ENCODE measurements around the gene MAPK6. TPM values are rescaled to one million over a fixed set of nuclear protein-coding genes. Genes with fewer than 3 reads are reported as not detected.
A peak's percentile ranks its signal among the peaks of the same experiment; 100 is the strongest.

MAPK6 gene
- polyA plus RNA-seq, 1 donor: 44.5 TPM

- no peak for DNase-seq
Observed at GRCh38 chr15:52101542-52102323, 82.7 kb downstream of the MAPK6 start.

DNA sequence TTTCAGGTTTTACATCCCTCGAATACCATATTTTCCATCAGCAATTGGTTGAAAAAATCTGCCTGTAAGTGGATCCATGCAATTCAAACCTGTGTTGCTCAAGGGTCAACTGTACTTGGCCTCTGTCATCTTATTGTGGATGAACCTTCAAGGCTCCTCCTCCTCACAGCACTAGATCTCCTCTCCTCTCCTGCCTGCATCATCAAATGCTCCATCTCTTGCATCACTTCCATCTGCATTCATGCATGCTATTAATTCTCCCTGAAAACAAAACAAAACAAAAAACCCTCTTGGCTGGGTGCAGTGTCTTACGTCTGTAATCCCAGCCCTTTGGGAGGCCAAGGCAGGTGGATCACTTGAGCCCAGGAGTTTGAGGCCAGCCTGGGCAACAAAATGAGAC lies 83.4 kb downstream of the MAPK6 start:
- no peak for DNase-seq

DNA sequence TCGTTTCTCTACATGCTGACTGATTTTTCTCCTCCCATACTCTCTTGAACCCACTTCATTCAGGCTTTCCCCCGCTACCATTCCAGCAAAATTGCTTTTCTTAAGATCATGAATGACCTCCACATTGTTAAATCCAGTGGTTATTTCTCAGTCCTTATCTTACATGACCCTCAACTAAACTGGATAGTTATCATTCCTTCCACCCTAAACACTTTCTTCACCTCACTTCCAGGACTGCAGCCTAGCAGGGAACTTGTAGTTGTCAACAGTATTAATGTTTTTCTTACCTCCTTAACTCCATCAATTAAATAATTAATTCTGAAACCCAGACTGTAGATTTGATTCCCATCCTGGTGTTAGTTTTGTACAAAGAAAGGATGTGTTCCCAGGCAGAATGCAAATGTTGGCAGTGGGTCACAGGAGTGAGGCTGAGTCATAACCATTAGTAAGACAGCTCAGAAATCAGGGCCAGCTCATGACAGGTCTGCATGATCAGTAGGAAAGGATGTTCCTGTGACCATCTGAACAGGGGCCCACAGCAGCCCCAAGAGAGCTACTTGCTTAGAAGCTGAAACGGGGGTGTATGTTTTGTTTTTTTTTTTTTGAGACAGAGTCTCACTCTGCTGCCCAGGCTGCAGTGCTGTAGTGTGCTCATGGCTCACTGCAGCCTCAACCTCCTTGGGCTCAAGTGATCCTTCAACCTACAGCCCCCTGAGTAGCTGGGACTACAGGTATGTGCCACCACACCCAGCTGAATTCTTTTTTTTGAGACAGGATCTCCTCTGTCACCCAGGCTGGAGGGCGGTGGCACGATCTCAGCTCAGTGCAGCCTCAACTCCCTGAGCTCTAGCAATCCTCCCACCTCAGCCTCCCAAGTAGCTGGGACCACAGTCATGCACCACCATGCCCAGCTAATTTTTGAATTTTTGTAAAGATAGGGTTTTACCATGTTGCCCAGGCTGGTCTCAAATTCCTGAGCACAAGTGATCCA lies 84.5 kb downstream of the MAPK6 start:
- DNase-seq: no peak

DNA sequence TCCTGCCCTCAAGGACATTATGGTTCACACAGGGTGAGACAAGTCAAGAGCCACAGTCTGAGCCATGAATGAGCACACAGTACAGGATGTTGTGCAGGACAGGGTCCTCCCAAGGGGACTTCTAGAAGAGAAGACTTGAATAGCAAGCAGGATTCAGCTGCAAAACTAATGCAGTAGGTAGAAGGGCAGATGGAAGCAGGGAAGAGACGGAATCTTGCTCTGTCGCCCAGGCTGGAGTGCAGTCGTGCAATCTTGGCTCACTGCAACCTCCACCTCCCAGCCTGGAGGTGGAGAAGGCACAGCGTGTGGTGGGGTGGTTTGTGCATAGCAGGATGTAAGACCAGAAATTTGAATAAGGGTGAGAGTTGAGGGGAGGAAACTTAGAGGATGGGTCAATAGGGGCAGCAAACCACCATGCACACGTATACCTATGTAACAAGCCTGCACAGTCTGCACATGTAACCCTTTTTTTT lies 85.5 kb downstream of the MAPK6 start:
- no peak for DNase-seq

GRCh38 chr15:52105846-52106245 lies 86.8 kb downstream of the MAPK6 start:
- DNase-seq: no peak

DNA sequence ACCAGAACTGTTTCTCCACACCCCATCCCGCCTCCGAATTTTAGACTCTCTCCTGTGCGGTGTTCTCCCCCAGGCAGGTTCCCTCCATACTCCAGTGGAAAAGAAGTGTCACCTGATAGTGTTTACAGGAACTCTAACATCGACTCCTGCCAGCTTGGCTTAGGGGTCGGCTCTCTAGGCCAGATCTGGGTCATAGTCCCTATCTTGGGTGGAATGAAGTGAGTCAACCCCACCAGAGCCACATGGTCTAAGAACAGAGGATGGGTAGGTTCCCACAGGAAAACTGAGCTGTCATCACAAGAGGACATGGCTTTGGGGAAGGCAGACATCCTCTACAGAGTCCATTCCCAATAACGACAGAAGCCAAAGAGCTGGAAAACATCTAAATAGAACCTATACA lies 87.6 kb downstream of the MAPK6 start:
- DNase-seq: no peak

- DNase-seq: no peak
Observed at GRCh38 chr15:52107238-52107637, 88.2 kb downstream of the MAPK6 start.

GRCh38 chr15:52109559-52110451 lies 90.8 kb downstream of the MAPK6 start:
- DNase-seq: no peak

DNA sequence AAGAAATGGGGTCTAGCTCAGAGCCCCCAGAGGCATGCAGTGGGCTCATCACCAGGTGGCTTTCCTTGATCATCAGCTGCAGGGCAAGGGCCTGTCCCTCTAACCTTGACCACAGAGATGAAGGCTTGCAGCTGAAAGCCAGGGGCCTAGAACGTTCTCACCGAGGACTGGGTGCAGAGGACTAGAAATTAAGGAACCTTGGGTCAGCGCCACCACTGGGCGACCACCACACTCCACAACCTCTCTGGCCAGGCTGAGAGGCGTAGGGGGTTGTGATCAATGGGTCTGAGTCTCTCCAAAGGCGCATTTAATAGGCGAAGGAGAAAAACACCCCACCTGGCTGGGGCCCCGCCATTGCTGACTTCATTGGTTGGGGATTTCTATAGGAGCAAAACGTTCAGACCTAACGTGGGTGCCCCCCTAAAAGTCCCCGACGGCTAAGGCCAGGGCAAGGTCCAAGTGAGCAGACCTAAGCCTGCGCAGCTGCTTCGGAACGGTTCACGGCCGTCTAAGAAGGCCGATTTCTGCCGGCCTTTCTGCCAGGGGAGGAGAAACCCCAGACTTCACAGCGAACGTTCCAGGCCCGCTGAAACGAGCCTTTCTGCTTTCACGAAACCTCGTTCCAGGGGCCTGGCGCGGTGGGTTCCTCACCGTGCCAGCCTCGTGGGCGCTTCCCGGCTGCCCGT lies 92.6 kb downstream of the MAPK6 start:
- DNase-seq: no peak

DNA sequence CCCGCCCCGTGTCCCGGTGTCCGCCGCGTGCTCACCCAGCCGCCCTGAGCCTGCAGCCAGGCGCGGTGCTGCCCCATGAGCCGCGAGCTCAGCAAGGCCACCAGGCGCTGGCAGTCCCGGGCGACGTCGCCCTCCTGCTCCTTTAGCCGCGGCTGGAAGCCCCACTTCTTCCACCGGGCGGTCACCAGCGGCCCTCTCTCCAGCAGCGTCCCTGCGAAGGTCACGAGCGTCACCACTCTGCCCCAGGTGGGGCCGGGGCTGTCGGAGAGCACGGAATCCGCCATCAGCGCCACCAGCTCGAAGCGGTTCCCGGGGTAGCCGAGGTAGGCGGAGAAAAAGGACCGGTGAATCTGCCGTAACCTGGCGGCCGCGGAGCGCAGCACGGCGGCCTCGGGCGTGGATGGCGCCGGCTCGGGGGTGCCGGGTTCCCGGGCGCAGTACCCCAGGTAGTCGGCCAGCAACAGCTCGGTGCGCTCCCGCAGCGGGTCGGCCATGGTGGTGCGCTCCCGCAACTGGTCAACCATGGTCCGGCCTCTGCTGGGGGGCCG lies 93.3 kb downstream of the MAPK6 start:
- peak; percentile 35 for DNase-seq

DNA sequence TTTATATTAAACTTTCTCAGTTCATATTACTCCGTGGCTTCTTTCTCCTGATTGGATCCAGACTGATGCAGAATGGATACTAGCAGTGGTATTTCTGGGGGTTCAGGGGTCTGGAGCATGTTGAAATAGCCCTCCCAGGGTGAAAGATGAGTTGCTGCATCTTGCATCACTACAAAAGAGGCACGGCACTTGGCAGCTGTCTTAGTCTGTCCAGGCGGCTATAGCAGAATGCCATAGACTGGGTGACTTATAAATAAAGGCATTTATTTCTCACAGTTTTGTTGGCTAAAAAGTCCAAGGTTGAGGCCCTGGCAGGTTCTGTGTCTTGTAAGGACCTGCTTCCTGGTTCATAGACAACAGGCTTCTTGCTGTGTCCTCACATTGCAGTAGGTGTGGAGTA lies 94.2 kb downstream of the MAPK6 start:
- DNase-seq: no peak

- no peak for DNase-seq
Observed at GRCh38 chr15:52113708-52114107, 94.7 kb downstream of the MAPK6 start.

DNA sequence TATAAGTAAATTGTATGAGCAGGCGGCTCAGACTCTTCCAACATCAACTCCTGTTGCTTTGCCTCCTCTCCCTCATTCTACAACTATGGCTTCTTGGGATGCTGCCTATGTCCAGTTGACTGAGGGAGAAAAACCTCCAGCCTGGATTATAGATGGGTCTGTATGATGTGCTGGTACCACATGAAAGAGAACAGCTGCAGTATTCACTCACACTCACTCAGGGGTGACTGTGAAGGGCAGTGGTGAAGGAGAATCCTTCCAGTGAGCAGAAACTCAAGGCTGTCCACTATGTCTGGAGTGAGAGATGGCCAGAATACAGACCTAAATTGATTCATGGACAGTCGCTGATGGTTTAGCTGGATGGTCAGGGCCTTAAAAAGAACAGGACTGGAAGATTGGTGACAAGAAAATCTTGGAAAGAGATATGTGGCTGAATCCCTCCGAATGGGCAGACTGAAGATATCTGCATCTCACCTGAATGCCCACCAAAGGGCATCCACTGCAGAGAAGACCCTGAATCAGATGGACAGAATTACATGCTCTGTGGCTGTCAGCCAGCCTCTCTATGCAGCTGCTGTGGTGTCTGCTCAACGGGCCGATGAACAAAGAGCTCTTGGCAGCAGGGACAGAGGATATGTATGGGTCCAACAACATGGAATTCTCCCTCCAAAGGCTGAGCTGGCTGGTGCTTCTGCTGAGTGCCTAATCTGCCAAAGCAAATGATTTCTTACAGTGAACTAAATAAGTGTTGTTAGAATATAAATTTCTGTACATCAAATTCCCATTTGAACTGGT lies 95.4 kb downstream of the MAPK6 start:
- DNase-seq: no peak

GRCh38 chr15:52115598-52116427 lies 96.8 kb downstream of the MAPK6 start:
- no peak for DNase-seq

Other genes starting within 250 kb of the MAPK6 start
- gene TMOD3, start 189.6 kb upstream of the MAPK6 start, polyA plus RNA-seq (ENCODE audit: insufficient read length): 57.7 TPM
- 38.3 TPM for gene LEO1, start 47.4 kb upstream of the MAPK6 start, polyA plus RNA-seq (ENCODE audit: insufficient read length)
- 1.2 TPM for gene BCL2L10, start 93.6 kb downstream of the MAPK6 start, polyA plus RNA-seq (ENCODE audit: insufficient read length)
- 16.9 TPM for gene GNB5, start 172.2 kb downstream of the MAPK6 start, polyA plus RNA-seq (ENCODE audit: insufficient read length)